ENCODE data around the gene ATP9A.

- TF ChIP-seq CTCF (IDR thresholded peaks at IDR 0.05) = no peak
- TF ChIP-seq POLR2AphosphoS5 (IDR thresholded peaks at IDR 0.05; ENCODE audit: insufficient read depth in 1 of 2, low read depth in 1 of 2) = no peak
Measured at GRCh38 chr20:51749674-51750036, 18.5 kb downstream of the ATP9A start.
